ENCODE data around the gene OBSL1.

DNA sequence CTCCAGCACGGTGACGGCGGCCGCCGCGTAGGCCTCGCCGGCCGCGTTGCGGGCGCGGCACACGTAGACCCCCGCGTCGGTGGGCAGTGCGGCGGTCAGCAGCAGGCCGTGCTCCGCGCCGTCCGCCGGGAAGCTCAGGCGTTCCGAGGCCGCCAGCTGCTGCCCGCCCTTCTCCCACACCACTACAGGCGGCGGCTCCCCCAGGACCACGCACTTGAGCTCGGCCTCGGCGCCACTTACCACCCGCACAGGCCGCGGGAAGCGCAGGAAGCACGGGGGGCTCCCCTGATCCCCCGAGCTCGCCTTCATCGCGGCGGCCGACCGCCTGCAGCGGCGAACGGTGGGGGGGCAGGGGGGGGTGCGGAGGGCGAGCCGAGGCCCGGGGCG lies 422 bp downstream of the OBSL1 start:
- TF ChIP-seq, protein P1, sequence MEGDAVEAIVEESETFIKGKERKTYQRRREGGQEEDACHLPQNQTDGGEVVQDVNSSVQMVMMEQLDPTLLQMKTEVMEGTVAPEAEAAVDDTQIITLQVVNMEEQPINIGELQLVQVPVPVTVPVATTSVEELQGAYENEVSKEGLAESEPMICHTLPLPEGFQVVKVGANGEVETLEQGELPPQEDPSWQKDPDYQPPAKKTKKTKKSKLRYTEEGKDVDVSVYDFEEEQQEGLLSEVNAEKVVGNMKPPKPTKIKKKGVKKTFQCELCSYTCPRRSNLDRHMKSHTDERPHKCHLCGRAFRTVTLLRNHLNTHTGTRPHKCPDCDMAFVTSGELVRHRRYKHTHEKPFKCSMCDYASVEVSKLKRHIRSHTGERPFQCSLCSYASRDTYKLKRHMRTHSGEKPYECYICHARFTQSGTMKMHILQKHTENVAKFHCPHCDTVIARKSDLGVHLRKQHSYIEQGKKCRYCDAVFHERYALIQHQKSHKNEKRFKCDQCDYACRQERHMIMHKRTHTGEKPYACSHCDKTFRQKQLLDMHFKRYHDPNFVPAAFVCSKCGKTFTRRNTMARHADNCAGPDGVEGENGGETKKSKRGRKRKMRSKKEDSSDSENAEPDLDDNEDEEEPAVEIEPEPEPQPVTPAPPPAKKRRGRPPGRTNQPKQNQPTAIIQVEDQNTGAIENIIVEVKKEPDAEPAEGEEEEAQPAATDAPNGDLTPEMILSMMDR (IDR thresholded peaks at IDR 0.05) = no peak
- no peak for TF ChIP-seq POLR2A (IDR thresholded peaks at IDR 0.05)

Measured in tibial nerve (tissue), 3 donors.